Stimulated activated CD4-positive, alpha-beta T cell treated with anti-CD3 and anti-CD28 coated beads, Interleukin-2, amount 100 ng/mL, for 24 hours (primary cell): ENCODE results near the gene TFAP2B.

Experiments
- DNase-seq, 2 donors: peaks; one replicate each; pipeline ENCODE4 v3.0.0-alpha.2; 2020

Gene TFAP2B

GRCh38 chr6:50825375-50826036 lies 6.8 kb downstream of the TFAP2B start:
- DNase-seq: no peak

- DNase-seq: no peak
Measured at GRCh38 chr6:50826037-50826761, 7.5 kb downstream of the TFAP2B start.

GRCh38 chr6:50826803-50827202 lies 8.1 kb downstream of the TFAP2B start:
- no peak for DNase-seq

DNA sequence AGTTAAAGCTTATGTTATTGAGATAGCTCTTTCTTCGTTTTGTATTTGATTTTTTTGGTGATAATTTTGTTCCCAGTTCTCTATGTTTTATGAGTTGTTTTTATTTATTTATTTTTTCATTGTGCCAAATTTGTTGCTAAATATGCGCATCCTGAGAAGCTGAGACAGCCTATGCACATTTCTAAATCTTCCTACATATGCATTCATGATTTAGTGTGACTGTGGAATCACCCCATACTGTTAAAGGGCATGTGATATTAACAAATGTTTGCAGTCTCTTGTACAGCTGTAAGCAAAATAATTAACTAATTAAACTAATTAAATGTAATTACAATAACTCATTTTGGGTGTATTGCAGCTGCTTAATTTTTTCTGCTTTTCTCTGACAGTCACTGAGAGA lies 10.4 kb downstream of the TFAP2B start:
- no peak for DNase-seq

DNA sequence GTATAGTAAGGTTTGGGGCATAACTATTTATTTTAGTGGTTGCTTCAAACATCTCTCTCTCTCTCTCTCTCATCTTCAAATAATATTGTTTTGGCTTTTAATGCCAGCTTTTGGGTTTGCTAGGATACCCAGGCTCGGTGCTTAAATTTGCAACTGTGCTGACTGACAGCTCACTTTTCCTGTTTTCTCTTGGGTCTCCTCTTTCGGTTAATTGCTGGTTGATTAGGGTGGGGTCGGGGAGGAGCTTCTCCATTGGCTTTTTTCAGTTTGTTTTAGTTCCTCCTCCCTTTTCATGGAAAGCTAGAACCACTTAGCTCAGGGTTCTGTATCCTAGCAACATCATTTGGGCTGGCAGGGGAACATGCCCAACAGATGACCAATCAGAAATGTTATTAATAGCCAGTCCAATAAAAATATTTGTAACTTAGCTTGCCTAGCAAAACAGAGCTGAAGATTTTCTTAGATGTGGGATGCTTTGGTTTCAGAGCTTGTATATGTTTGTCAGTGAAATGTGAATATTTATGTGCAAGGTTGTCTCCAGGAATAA lies 11.3 kb downstream of the TFAP2B start:
- DNase-seq: no peak

DNA sequence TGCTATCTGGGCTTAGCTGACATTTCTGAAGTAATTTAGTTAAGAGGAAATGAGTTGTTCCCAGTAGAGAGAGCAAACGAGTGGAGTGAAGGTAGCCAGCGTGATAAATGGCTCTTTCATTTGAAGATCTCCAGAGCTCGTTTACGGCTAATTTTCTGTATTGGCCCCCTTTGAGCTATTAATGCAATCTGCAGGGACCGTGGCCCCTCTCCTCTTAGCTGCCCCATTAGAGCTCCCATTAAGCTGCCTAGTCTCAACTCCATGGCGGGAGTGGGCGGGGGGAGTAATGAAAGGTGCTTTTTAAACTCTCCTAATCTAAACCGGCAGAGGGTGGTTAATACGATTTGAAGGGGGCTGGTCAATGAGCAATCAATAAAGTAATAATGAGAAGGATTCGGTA lies 12.5 kb downstream of the TFAP2B start:
- no peak for DNase-seq

- no peak for DNase-seq
Measured at GRCh38 chr6:50832912-50833311, 14.2 kb downstream of the TFAP2B start.

- DNase-seq: no peak
Measured at GRCh38 chr6:50834929-50835410, 16.3 kb downstream of the TFAP2B start.

DNA sequence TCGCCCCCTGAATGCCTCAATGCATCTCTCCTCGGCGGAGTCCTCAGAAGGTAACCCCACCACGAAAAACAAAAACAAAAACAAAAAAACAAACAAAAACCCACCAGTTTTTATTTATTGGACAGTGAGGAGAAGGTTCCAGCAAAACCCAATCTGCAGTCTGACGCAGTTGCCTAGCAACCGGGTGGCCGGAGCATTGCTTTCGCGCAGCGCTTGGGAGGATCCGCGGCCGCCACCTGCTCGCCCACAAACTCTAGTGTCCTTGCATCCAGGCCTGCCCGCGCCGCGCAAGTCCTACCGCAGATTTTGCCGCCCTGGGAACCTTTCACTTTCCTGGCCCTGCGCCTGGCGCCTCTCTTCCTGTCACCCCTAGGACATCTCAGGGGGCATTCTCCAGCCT lies 17.6 kb downstream of the TFAP2B start:
- DNase-seq: no peak

DNA sequence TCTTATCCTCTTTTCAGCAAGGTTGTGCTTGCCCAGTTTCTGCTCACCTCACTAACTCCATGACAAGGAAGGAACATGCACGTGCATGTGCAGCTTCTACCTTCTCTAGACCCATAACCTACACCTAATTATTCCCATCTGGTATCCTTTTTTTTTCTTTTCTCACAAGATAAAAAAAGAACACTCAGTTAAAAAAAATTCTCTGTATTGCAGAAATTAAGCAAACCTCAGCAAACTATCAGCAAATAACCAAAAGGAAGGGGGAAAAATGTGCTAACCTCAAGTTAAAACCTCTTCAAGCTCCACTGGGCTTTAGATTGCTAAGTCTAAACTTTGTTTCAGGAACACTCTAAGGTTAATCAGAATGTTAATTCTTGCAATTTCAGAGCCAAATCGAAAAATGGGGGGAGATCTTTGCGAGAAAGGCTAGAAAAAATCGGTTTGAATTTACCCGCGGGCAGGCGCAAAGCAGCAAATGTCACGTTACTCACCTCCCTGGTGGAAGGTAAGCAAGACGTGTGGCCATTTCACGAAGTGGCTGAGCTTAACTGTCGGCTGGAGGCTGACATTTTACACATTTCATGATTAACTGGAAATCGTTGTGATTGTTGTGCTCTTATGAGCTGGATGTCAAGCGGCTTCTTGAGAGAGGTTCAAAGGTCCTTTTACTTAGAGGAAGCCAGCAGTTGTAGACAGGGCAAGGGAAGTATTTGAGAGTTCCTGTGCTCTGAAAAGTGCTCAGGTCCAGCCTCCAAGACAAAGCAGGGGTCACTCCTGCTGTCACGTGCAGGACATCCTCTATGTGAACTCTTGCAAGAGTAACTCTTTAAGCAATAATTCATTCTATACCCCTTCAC lies 19.1 kb downstream of the TFAP2B start:
- DNase-seq: no peak

DNA sequence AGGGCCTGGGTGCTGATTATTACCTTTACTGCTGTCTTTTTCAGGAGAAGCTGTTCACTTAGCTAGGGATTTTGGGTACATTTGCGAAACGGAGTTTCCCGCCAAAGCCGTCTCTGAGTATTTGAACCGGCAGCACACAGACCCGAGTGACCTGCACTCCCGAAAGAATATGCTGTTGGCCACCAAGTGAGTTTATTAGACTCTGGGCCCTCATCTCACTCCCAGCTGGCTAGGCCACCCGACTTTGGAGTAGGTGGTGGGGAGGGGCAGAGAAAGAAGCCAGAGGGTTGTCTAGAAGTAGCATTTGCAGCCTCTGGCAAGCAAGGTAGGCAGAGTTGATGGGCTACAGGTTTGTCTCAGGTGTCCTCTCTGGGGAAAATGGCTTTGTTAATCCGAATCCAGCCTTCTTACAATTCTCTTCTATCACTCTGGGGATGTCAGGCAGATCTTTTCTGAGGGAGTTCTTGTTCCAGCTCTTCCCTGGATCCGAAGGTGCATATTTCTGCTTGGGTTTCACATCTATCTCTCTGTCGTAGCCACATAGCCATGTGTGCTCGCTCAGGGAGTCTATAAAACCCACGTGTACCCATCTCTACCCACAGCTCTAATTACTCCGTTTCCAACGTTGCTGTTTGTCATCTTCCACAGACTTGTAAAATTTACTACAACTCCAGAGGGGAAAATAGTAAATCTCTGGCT lies 21.6 kb downstream of the TFAP2B start:
- no peak for DNase-seq

DNA sequence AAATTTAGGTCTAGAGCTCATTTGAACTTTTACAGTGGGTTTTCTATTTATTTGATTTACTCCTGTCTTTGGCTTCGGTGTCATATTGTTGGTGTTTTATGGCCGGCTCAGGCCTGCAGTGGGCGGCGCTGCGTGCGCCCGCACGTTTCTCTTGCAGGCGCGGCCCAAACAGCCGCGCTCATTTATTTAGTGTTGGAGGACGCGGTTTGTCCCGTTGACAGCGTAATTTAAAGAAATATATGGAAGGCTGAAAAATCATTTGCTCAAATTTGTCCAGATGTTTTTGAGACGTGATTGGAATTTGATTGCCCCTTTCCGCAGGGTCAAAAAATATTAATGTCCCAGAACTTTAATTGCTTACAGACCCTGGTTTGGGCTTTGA lies 22.1 kb downstream of the TFAP2B start:
- DNase-seq: no peak

DNA sequence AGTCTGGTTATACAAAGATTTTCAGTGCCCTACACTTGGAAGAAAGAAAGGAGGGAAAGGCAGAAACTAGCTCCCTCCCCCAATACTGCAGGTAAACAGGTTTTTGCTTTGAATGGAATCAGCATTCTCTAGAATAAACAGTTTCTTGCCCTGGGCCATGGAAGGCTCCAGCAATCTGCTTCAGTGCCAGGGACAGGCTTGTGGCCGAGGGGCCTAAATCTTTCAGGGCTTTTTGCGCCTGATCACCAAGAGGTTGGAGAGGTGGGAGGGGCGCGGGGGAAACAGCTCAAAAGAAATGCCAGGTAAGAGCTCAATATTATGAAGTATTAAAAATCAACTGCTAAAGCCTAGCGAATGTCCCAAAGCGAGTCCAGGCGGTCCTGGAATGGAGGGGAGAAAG lies 23.8 kb downstream of the TFAP2B start:
- no peak for DNase-seq

- DNase-seq: no peak
Measured at GRCh38 chr6:50842861-50843384, 24.3 kb downstream of the TFAP2B start.

DNA sequence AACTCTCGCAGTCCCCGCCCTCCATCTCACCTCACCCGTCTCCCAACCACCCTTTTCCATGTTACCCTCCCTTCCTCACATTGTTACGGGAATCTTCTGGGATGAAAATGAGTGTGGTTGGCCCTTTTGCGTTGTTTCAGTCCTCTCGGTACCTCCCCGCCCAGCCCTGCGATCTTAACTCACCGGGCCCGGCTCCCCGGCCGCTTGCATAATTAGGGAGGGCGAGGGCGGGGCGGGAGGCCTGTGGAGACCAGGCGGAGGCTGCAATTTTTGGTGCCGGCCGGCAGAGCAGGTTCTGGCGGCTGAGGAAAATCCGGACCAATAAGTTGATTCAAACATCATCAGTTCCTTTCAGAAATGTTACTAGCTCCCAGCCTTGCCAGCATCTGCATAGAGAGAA lies 25.2 kb downstream of the TFAP2B start:
- no peak for DNase-seq

- DNase-seq: no peak
Measured at GRCh38 chr6:50845499-50846143, 26.9 kb downstream of the TFAP2B start.

DNA sequence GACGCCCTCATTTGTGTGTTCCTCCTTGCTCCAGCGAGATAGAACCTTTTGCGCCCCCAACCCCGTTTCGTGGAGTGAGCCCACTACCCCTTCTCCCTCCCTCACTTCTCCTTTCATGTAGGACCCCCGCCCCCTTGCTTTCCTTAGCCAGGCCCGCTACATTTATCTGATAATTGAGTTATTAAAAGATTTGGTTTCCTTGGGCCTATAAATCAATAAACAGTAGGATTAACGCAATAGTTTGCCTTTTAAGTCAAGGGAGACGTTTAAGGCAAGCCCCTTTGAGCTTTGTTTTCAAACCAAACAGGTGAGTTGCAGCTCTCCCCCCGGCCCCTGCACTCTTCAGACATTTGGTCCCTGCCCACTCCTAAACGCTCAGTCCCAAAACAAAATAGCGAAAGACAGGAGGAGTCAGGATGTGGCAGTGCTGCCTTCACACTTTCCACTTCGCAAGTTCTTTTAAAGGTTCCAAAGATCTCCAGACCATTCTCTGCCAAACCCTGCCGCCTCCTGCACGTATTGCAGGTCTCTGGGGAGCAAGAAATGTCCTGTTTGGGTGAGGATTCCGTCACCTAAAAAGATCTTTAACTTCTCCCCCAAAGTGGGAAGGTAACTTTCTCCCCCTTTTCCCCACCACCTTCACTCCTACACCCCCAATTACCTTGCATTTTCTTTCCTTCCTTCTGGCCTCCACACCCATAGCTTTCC lies 27.6 kb downstream of the TFAP2B start:
- DNase-seq: no peak

- DNase-seq: no peak
Measured at GRCh38 chr6:50846852-50847155, 28.1 kb downstream of the TFAP2B start.

DNA sequence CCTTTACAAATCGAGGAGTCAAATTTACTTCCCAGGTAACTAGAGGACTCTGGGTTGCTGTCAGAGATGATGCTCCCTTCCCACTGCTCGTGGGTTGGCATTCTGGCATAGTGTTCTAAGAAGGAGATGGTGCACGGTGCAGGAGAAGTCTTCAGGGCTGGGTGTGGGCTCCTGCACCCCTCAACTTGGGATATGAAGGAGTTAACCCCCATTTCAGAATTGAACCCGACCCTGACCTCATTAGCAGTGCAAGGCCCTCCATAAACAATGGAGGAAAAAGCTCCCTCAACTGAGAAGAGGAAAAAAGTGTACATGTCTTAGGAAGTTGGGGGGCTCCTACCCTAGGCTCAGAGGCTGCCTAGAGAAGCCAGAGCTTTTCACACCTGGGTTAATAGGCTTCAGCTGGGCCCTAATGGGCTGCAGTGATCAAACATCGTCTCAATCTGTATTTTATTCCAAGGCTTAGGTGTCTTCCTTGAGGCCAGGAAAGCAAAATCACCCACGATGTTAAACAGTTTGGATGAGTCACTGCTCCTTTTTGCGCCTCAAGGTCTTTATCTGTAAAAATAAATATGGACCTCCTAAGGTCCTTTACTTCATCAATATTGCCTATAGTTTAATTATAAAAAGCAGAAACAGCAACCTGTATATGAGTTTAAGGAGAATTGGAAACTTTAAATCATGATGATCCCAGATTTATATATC lies 29.4 kb downstream of the TFAP2B start:
- no peak for DNase-seq

DNA sequence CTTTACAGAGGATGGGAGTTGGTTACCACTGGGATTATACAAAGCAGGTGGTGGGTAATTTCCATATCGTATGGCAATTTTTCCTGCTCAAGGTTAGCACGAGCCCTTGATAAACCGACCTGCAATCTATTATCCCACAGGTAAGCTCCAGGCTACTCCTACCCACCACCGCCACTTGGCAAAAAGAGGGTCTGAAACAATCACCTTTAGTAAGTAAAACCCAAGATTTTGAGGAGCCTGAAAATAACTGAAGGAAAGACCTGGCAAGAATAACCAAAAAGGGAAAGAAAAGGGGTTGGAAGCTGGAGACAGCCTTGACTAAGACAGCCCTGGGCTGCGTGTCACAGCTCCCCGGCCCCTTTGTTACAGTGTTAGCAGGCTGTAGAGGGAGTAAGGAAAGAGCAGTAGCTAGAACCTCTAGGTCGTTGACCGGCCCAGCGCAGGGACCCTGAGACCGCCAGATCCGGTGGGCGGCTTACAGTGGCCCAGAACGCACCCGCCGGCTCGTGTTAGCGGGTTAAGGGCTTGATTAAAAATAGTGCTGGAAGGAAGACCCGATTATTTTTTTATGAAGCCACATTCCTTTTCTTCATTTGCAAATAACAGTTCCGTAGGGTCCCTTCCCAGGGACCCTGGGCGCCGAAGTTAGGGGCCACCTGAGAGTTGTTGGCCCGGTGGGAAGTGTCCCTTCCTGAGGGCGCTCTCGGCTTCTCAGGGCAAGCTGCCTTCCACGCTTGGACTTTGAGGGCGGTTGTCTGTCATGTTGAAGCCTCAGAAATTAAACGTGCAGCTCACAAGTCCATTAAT lies 30.5 kb downstream of the TFAP2B start:
- no peak for DNase-seq
